Measurements from ENCODE around the gene AKR7A3.

DNA sequence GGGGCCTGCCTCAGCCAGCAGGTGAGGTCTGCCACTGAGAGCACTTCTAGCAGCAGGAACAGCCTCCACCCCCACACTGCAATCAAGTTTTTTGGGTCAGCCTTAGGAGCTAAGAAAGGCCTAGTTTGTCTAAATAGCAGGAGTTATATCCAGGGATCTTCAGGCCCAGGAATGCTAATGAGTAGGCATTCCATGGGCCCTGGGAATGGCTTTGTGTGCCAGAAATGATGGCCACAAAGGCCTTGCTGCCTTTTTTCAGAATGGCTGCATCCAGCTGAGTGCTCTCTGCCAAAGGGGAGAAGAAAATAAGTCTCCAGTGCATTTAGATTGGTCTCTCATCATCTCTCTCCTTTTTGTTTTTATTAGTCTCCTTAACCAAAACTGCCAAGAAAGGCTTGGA, 34.2 kb downstream of the AKR7A3 start:
- TF ChIP-seq POLR2A (IDR thresholded peaks at IDR 0.05; ENCODE audit: low read depth) (no peak), POLR2AphosphoS5 (IDR thresholded peaks at IDR 0.05) (no peak)
- TF ChIP-seq, protein P1, sequence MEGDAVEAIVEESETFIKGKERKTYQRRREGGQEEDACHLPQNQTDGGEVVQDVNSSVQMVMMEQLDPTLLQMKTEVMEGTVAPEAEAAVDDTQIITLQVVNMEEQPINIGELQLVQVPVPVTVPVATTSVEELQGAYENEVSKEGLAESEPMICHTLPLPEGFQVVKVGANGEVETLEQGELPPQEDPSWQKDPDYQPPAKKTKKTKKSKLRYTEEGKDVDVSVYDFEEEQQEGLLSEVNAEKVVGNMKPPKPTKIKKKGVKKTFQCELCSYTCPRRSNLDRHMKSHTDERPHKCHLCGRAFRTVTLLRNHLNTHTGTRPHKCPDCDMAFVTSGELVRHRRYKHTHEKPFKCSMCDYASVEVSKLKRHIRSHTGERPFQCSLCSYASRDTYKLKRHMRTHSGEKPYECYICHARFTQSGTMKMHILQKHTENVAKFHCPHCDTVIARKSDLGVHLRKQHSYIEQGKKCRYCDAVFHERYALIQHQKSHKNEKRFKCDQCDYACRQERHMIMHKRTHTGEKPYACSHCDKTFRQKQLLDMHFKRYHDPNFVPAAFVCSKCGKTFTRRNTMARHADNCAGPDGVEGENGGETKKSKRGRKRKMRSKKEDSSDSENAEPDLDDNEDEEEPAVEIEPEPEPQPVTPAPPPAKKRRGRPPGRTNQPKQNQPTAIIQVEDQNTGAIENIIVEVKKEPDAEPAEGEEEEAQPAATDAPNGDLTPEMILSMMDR (IDR thresholded peaks at IDR 0.05): no peak
